HG02981 (cell line): ENCODE results near the gene SLAIN1.

ENCODE experiments used
- ATAC-seq: cut with Tn5 transposase; IDR thresholded peaks from one replicate; pipeline ENCODE4 v1.9.1; 2021; ENCODE audit warnings: mild to moderate bottlenecking, moderate library complexity; ENCODE audit not compliant: unreplicated experiment

The SLAIN1 gene

GRCh38 chr13:77749344-77749880 is 51.9 kb downstream of the SLAIN1 start:
- no peak for ATAC-seq

GRCh38 chr13:77751513-77752456 is 54.3 kb downstream of the SLAIN1 start:
- peak; percentile 82 for ATAC-seq

DNA sequence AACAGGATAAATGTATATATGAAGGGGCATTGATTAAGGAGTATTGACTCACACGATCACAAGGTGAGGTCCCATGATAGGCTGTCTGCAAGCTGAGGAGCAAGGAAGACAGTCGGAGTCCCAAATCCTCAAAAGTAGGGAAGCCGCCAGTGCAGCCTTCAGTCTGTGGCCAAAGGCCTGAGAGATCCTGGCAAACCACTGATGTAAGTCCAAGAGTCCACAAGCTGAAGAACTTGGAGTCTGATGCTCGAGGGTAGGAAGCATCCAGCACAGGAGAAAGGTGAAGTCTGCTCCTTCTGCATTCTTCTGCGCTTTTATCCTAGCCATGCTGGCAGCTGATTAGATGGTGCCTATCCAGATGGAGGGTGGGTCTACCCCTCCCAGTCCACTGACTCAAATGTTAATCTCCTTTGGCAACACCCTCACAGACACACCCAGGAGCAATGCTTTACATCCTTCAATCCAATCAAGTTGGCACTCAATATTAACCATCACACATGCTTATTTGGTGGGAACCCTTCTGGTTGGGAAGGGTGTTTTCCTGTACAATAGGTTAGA is 55.1 kb downstream of the SLAIN1 start:
- no peak for ATAC-seq

GRCh38 chr13:77760893-77761292 is 63.4 kb downstream of the SLAIN1 start:
- no peak for ATAC-seq

DNA sequence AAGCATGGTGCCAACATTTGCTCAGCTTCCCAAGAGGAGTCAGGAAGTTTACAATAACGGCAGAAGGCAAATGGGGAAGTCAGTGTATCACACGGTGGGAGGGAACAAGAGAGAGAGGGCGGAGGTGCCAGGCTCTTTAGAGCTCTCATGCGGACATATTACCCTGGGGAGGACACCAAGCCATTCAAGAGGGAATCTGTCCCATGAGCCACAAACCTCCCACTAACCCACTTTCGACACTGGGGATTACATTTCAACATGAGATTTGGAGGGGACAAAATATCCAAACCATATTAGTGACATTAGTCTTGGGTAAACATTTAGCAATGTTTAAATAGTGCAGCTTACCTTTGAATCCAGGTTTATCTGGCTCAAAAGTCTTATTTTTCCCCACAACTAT is 69.9 kb downstream of the SLAIN1 start:
- no peak for ATAC-seq

DNA sequence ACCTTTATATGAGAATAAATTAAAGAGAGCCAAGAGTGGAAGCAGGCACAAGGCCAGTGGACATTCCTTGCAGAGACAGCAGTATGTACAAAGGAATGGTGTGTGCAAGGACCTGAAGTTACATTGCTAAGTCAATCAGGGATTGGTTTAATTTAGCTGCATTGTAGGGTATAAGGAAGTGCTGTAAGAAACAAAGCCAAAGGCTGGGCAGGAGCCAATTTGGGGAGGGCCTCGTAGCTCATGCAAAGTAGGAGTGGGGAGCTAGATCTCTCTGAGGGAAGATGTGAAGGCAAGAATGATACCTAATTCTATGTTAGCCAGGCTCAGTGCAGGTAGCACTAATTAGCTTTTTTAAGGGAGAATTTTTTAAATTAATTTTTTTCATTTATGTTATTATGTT is 76.7 kb downstream of the SLAIN1 start:
- no peak for ATAC-seq

- no peak for ATAC-seq
These were observed 79.2 kb downstream of the SLAIN1 start for GRCh38 chr13:77776704-77777103.

DNA sequence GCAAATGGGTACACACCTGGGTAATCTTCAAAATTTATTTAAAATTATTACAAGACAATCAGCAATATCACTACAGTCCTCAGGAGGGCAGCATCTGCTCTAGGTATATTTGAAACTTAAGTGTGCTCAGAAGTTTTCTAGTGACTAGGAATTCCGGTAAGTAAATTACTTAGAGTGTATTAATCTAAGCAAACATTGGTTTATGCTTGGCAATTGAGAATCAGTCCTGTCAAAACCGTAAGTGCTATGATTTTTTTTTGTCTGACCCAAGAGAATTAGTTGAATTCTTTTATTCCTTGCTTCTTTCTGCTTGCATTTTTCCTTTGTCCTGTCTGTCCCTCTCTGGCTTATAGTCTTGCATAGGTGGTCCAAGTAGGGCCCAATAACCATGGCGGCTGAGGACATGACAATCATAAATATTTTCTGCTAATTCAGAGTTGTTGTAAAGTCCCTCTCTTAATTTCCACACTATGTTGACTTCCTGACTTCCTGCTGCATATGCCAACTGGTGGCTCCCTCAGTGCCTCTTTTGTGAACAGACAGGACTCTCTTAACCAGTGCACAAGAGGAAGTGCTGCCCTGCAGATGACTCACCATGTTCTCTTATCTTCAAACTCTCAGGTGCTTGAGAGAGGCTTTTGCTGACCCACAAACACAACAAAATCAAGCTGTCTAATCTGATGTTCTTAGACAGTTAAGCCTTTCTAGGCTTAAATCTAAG is 82.2 kb downstream of the SLAIN1 start:
- peak; percentile 82 for ATAC-seq

DNA sequence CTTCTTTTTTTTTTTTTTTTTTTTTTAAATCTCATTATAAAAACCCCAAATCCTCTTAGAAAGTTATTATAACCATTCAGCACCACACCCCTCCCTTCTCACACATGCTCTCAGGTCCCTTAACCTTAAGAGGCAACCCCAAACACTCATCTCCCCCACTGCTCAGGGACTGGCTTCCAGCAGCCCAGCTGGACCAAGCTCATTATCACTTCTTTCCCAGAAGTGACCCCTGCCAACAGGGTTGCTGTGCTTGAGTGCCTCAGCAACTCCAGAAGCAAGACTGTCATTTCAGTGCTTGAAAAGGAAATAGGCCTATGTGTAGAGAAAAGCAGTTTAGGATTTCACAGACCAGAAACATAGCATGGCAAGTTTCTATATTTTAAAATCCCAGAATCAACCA is 84.3 kb downstream of the SLAIN1 start:
- no peak for ATAC-seq

DNA sequence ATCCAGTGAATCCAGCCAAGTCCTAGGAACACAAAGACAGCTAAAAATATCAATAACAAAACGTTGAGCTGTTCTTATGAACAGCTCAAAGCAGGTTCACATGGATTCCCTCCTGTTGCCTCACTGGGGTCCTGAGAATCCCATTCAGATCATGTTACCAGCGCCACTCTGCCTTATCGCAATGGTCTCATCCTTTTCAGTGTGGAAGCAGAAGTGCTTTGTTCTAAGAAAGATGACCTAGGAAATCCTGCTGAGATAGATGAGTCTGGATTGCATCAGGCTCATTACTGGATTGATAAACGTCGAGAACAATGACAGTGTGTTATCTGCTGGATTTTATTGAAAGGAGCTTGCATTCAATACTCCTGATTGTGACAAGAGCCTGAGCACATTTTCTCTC is 87.0 kb downstream of the SLAIN1 start:
- no peak for ATAC-seq

DNA sequence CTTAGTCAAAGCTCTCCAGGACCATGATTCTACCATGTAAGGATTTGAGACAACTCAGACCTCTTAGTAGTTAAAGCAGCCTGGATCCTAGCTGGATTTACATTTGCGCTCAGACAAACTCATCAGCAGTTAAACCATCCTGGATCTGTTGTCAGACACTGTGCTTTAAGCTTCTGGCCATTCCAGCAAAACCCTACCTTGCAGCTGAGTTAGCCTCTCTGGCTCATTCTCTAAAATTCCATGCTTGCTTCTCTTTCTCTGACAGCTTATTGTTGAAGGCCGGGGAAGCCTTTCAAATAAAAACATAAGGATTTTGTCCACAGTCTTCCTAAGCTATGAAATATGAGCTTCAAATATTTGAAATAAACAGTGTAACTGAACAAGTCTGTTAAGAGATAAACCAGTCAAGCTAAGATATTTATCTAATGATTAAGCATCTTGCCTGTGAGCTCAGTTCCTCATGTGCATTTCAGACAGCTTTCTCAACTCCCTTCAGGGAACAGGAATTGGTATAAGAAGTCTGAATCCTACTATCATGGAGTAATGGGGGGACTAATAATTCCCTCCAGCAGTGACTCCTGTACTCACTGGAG is 89.3 kb downstream of the SLAIN1 start:
- no peak for ATAC-seq

- no peak for ATAC-seq
These were observed 91.9 kb downstream of the SLAIN1 start for GRCh38 chr13:77789376-77789775.

DNA sequence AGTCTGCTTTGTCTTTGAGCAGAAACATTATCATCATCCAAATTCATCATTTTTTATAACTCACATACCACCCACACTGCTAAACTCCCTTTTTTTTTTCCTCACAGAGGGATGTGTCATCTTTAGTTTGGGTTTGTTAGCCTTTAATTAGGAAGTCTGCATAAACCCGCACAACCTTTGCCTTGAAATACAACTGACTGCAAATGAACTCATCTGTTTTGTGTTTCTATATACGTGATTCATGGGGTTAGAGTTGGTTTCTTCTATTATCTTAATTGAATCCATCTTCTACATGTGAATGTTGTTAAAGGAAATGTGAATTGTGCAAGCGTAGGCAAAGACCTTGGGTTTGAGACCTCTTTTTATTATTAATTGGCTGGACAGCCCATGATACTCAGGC is 102.7 kb downstream of the SLAIN1 start:
- ATAC-seq: no peak

DNA sequence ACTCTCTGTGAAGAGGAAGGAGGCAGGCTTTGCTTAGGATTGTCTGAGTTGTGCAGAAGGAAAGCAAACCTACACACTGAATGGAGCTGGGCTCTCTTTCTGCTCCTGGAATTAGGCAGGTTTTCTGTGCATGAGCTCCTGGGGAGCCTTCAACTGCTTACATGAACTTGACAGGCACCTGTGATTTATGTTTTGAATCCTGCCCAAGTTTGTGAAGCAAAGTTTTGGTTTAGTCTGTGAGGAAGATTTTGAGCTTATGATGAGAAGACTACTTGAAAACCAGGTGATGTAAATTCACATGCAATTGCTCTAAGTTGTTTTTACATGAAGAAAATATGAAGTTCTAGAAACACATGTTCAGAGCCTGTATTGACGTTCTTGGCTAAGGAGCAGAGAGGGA is 109.0 kb downstream of the SLAIN1 start:
- ATAC-seq: no peak

DNA sequence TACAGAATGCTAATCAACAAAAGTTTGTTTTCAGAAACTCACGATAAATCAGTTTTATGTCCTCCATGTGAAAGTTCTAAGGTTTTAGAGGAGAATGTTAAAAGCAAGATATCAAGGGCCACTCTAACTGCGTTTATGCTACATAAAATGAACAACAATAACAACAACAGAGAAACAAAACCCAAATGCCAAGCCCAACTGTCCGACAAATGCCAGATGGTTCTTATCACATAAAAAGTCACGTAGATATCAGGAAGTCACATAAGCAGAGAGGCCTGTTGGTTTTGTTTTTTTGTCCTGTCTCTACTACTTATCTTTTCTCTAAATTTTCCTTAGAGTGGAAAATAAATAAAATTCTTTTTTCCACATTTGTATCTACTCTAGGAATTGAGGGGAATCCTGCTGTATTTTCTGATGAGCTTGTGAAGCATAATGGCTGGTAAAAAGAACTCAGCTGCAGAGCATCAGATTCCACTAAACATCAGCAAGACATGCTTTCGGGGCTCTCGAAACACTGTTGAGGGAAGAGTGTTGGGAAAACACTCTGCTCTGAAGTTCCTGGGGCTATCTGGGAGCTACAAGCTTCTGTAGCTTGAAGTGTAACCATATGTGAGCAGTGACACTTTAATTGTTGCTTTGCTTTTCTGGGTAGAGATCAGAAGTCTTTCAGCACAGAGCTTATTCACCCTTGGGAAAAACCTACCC is 110.1 kb downstream of the SLAIN1 start:
- no peak for ATAC-seq

GRCh38 chr13:77810430-77810829 is 112.9 kb downstream of the SLAIN1 start:
- peak; percentile 70 for ATAC-seq

DNA sequence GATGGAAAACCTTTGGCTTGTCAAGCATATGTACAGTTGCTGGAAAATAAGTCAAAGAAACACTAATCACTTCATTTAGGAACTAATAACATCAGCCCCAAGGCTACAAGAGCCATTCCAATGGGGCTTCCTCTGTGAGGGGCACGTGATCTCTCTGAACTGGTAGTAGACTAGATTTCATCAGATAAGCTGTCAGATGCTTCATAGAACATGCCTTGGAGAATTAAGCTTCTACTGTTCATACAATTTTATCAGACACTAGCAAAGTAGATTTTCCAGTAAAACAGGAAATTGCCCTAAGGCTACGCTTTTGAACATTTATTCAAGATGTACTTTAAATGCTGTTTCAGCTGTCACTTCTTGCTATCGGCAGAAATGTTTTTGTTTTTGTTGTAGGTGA is 113.4 kb downstream of the SLAIN1 start:
- ATAC-seq: no peak

GRCh38 chr13:77811381-77811780 is 113.9 kb downstream of the SLAIN1 start:
- no peak for ATAC-seq

DNA sequence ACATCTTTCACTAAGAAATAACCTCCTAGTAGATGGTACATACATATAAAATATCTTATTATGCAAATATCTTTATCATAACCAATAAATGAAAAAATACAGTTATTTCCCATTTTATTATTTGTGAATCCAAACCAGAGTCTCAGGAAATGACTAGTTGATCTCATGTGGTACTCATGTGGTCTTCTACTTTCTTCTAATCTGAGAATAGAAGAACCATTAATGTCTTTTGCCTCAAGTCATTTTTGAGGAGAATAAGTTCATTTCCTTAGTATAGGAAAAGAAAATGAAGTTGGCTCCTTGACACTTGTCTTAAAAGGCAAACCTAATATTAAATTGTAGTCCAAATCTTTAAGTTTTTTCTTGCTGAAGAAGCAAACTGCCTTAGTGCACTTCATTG is 114.5 kb downstream of the SLAIN1 start:
- no peak for ATAC-seq
